ENCODE measurements around the gene CEMIP. TPM values are rescaled to one million over a fixed set of nuclear protein-coding genes. Genes with fewer than 3 reads are reported as not detected.

CEMIP gene
- total RNA-seq, 1 donor from 2014 or later, result 0.77 TPM

GRCh38 chr15:80777826-80778620 is 1.1 kb upstream of the CEMIP start:
- DNase-seq (ENCODE audit: low spot score, unreplicated experiment), result no peak
- no peak overlapping the region for H3K27ac Mint-ChIP-seq
- H3K4me1 Mint-ChIP-seq (ENCODE audit: low read depth), result peaks cover 7% of the 10 kb centered on the region
- TF ChIP-seq CTCF (IDR thresholded peaks at IDR 0.05; ENCODE audit: unreplicated experiment), result no peak
- no peaks in the 10 kb centered on the region for H3K36me3 Mint-ChIP-seq (ENCODE audit: insufficient read depth)
- H3K4me3 Mint-ChIP-seq (ENCODE audit: low read depth), result no peak overlapping the region
- peaks cover 60% of the 10 kb centered on the region for H3K27me3 Mint-ChIP-seq
- no peaks in the 10 kb centered on the region for H3K9me3 Mint-ChIP-seq (ENCODE audit: low read depth)

- Mint-ChIP-seq H3K4me1 (ENCODE audit: low read depth) (peaks cover 7% of the 10 kb centered on the region), H3K36me3 (ENCODE audit: insufficient read depth) (no peaks in the 10 kb centered on the region), H3K27me3 (peaks cover 64% of the 10 kb centered on the region), H3K4me3 (ENCODE audit: low read depth) (no peak overlapping the region), H3K27ac (no peak overlapping the region), H3K9me3 (ENCODE audit: low read depth) (no peaks in the 10 kb centered on the region)
- no peak for DNase-seq (ENCODE audit: low spot score, unreplicated experiment)
- TF ChIP-seq CTCF (IDR thresholded peaks at IDR 0.05; ENCODE audit: unreplicated experiment), result no peak
Measured at GRCh38 chr15:80778621-80778963, 578 bp upstream of the CEMIP start.

- H3K27me3 Mint-ChIP-seq, result peaks cover 69% of the 10 kb centered on the region
- no peak for TF ChIP-seq CTCF (IDR thresholded peaks at IDR 0.05; ENCODE audit: unreplicated experiment)
Measured at GRCh38 chr15:80779658-80780415, 667 bp downstream of the CEMIP start.

GRCh38 chr15:80780416-80781221 is 1.4 kb downstream of the CEMIP start:
- Mint-ChIP-seq H3K4me3 (ENCODE audit: low read depth) (peak overlapping the region; percentile 63), H3K36me3 (ENCODE audit: insufficient read depth) (no peaks in the 10 kb centered on the region), H3K27me3 (peaks cover 72% of the 10 kb centered on the region), H3K4me1 (ENCODE audit: low read depth) (peaks cover 7% of the 10 kb centered on the region), H3K27ac (no peak overlapping the region), H3K9me3 (ENCODE audit: low read depth) (no peaks in the 10 kb centered on the region)
- TF ChIP-seq CTCF (IDR thresholded peaks at IDR 0.05; ENCODE audit: unreplicated experiment), result no peak
- DNase-seq (ENCODE audit: low spot score, unreplicated experiment), result peak; percentile 83

More at GRCh38 chr15:80779658-80780415, 667 bp downstream of the CEMIP start:
- H3K4me3 Mint-ChIP-seq (ENCODE audit: low read depth), result peak overlapping the region; percentile 63
- no peaks in the 10 kb centered on the region for H3K9me3 Mint-ChIP-seq (ENCODE audit: low read depth)
- no peaks in the 10 kb centered on the region for H3K36me3 Mint-ChIP-seq (ENCODE audit: insufficient read depth)
- H3K4me1 Mint-ChIP-seq (ENCODE audit: low read depth), result peaks cover 7% of the 10 kb centered on the region
- no peak overlapping the region for H3K27ac Mint-ChIP-seq
- no peak for DNase-seq (ENCODE audit: low spot score, unreplicated experiment)

- Mint-ChIP-seq H3K27me3 (peaks cover 55% of the 10 kb centered on the region), H3K4me3 (ENCODE audit: low read depth) (no peak overlapping the region), H3K4me1 (ENCODE audit: low read depth) (peaks cover 7% of the 10 kb centered on the region), H3K9me3 (ENCODE audit: low read depth) (no peaks in the 10 kb centered on the region), H3K27ac (no peak overlapping the region), H3K36me3 (ENCODE audit: insufficient read depth) (no peaks in the 10 kb centered on the region)
- no peak for TF ChIP-seq CTCF (IDR thresholded peaks at IDR 0.05; ENCODE audit: unreplicated experiment)
- no peak for DNase-seq (ENCODE audit: low spot score, unreplicated experiment)
Measured at GRCh38 chr15:80783260-80783659, 4.1 kb downstream of the CEMIP start.

Data from progenitor cell of endocrine pancreas (in vitro differentiated cells).